PC-3 (cell line): ENCODE measurements around the gene TUBB1. TPM values are rescaled to one million over a fixed set of nuclear protein-coding genes. Genes with fewer than 3 reads are reported as not detected.

Experiments
- ATAC-seq: fragments of 200-7000 bp; cut with Tn5 transposase; 2 replicates; pipeline ENCODE4 v1.9.1; 2020; ENCODE audit warnings: mild to moderate bottlenecking, moderate library complexity
- BruUV-seq: library from RNA; stranded (reverse); fragments of 400-500 nt; replicated peaks from 2 replicates; lab custom pipeline; 2021; lab: Mats Ljungman, UMichigan
- CTCF ChIA-PET: fragments of 300-600 bp; sonication (Branson Sonifier 250); formaldehyde crosslinking; loops from one replicate; lab custom pipeline; 2022; ENCODE audit warnings: antibody characterized with exemption; lab: Charles Lee
- POLR2A ChIA-PET: fragments of 300-600 bp; sonication (Branson Sonifier 250); formaldehyde crosslinking; loops from one replicate; lab custom pipeline; 2022; ENCODE audit warnings: antibody characterized with exemption; ENCODE audit not compliant: unreplicated experiment; lab: Charles Lee
- DNase-seq: peaks from one replicate; pipeline ENCODE4 v3.0.0-alpha.2; 2015
- H2AFZ ChIP-seq: fragments of 300-600 bp; sonication (generic); 2 replicates; pipeline ENCODE4 v1.6.0; 2016; ENCODE audit warnings: antibody characterized with exemption, low read length
- H3F3A ChIP-seq: fragments of 300-600 bp; sonication (generic); one replicate; pipeline ENCODE4 v1.6.0; 2017; ENCODE audit warnings: antibody characterized with exemption, low read length, control low read depth, mild to moderate bottlenecking; ENCODE audit not compliant: unreplicated experiment
- H3K27ac ChIP-seq: fragments of 300-600 bp; sonication (generic); 2 replicates; pipeline ENCODE4 v1.5.1; 2016; ENCODE audit warnings: mild to moderate bottlenecking, low read length
- H3K27me3 ChIP-seq: fragments of 300-600 bp; sonication (generic); 2 replicates; pipeline ENCODE4 v1.6.1; 2016; ENCODE audit warnings: low read length, mixed read lengths
- H3K36me3 ChIP-seq: fragments of 300-600 bp; sonication (generic); 2 replicates; pipeline ENCODE4 v1.6.1; 2016; ENCODE audit warnings: low read depth, mixed run types, low read length, mixed read lengths
- H3K4me1 ChIP-seq: fragments of 300-600 bp; sonication (generic); 2 replicates; pipeline ENCODE4 v1.5.1; 2016; ENCODE audit warnings: low read length; ENCODE audit not compliant: insufficient read depth
- H3K4me2 ChIP-seq: fragments of 300-600 bp; sonication (generic); 2 replicates; pipeline ENCODE4 v1.6.0; 2016; ENCODE audit warnings: low read length
- H3K4me3 ChIP-seq: fragments of 300-600 bp; sonication (generic); 2 replicates; pipeline ENCODE4 v1.5.1; 2016; ENCODE audit warnings: mild to moderate bottlenecking, low read length, mixed read lengths
- H3K79me2 ChIP-seq: fragments of 300-600 bp; sonication (generic); 2 replicates; pipeline ENCODE4 v1.6.1; 2017; ENCODE audit warnings: low read length, mixed read lengths
- H3K9ac ChIP-seq: fragments of 300-600 bp; sonication (generic); 2 replicates; pipeline ENCODE4 v1.6.0; 2016; ENCODE audit warnings: mild to moderate bottlenecking, low read length
- H3K9me2 ChIP-seq: fragments of 300-600 bp; sonication (generic); replicated peaks from 2 replicates; pipeline ENCODE4 v1.6.1; 2016; ENCODE audit warnings: mixed run types, low read length, mixed read lengths
- H3K9me3 ChIP-seq: fragments of 300-600 bp; sonication (generic); 2 replicates; pipeline ENCODE4 v1.6.1; 2016; ENCODE audit warnings: low read length, mixed read lengths
- H4K20me1 ChIP-seq: fragments of 300-600 bp; sonication (generic); 2 replicates; pipeline ENCODE4 v1.6.1; 2016; ENCODE audit warnings: low read length, mixed read lengths
- EZH2 ChIP-seq: fragments of 300-600 bp; sonication (generic); IDR thresholded peaks from one replicate; pipeline ENCODE4 v1.6.1; 2017; ENCODE audit warnings: antibody characterized with exemption, mild to moderate bottlenecking, low read length; ENCODE audit not compliant: unreplicated experiment
- EZH2phosphoT487 ChIP-seq: fragments of 300-600 bp; sonication (generic); IDR thresholded peaks from 2 replicates; pipeline ENCODE4 v1.6.1; 2018; ENCODE audit warnings: mild to moderate bottlenecking, antibody characterized with exemption, low read length, borderline replicate concordance
- intact Hi-C: fragments of 100-400 bp; cut with micrococcal nuclease; formaldehyde crosslinking; loops from 2 replicates; pipeline ENCODE4 v1.9.0; 2023
- total RNA-seq: library from RNA; depleted of rRNA; stranded (reverse); fragments of >200 nt; gene quantifications from 2 replicates; pipeline ENCODE4 v1.2.3, GENCODE V29; 2014
- TF ChIP-seq, protein P1 (sequence below): fragments of 300-600 bp; sonication (generic); conservative IDR thresholded peaks from 2 replicates; pipeline ENCODE4 v1.5.1; 2017; ENCODE audit warnings: antibody characterized with exemption, low read depth, mild to moderate bottlenecking, low read length

The TUBB1 gene
- total RNA-seq, 1 experiment from 2014 or later: not detected

DNA sequence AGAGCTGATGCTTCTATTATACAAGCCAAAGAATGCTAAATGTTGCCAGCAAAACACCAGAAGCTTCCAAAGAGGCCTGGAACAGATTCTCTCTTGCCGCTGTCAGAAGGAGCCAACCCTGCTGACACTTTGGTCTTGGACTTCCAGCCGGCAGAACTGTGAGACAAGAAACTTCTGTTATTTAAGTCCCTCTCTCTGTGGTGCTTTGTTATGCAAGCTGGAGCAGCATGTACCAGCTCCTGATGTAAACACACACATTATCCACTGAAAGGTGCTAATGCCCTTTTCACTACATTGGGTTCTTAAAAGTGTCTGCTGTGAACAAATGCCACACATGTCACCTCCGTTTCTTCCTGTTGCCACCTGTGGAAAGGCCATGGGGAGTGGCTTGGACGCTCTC, 49.3 kb downstream of the TUBB1 start:
- Histone ChIP-seq H3K9me2 (no peaks in the 10 kb centered on the region), H3K4me1 (no peaks in the 10 kb centered on the region), H3K27me3 (peaks cover 64% of the 10 kb centered on the region), H3F3A (no peaks in the 10 kb centered on the region), H3K9me3 (no peaks in the 10 kb centered on the region), H4K20me1 (no peaks in the 10 kb centered on the region), H3K27ac (no peak overlapping the region), H3K79me2 (no peaks in the 10 kb centered on the region), H2AFZ (no peak overlapping the region), H3K4me3 (no peak overlapping the region), H3K4me2 (no peak overlapping the region), H3K9ac (no peak overlapping the region), H3K36me3 (no peaks in the 10 kb centered on the region)
- BruUV-seq: no TSS peak
- TF ChIP-seq, protein P1, sequence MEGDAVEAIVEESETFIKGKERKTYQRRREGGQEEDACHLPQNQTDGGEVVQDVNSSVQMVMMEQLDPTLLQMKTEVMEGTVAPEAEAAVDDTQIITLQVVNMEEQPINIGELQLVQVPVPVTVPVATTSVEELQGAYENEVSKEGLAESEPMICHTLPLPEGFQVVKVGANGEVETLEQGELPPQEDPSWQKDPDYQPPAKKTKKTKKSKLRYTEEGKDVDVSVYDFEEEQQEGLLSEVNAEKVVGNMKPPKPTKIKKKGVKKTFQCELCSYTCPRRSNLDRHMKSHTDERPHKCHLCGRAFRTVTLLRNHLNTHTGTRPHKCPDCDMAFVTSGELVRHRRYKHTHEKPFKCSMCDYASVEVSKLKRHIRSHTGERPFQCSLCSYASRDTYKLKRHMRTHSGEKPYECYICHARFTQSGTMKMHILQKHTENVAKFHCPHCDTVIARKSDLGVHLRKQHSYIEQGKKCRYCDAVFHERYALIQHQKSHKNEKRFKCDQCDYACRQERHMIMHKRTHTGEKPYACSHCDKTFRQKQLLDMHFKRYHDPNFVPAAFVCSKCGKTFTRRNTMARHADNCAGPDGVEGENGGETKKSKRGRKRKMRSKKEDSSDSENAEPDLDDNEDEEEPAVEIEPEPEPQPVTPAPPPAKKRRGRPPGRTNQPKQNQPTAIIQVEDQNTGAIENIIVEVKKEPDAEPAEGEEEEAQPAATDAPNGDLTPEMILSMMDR: no peak
- TF ChIP-seq EZH2 (no peak), EZH2phosphoT487 (no peak)
- POLR2A ChIA-PET: no interaction called here
- DNase-seq: no peak
- intact Hi-C loops: no loop called here
- CTCF ChIA-PET: no interaction called here
- no peak for ATAC-seq

DNA sequence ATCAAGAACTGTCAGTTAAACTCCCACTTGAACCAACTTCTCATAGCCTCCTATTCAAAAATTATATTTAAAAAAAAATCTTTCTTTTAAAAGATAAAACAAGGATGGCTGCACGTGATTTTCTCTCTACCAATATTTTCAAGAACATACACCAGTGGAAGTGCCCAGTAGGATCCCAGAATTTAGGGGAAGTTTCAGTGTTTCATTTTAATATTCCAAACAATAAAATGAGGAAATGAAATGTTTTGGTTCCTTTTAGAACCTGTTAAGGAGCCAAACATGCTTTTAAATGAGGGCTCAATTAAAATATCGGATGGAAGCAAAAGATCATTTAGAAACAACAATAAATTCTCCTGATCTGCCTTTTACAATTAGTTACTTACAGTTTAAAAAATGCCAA, 49.8 kb downstream of the TUBB1 start:
- intact Hi-C loops: no loop called here
- H3K79me2 ChIP-seq: no peaks in the 10 kb centered on the region
- H3K9me2 ChIP-seq: no peaks in the 10 kb centered on the region
- DNase-seq (no peak), ATAC-seq (no peak)
- no peaks in the 10 kb centered on the region for H3K9me3 ChIP-seq
- POLR2A ChIA-PET: no interaction called here
- no peaks in the 10 kb centered on the region for H3F3A ChIP-seq
- H4K20me1 ChIP-seq: no peaks in the 10 kb centered on the region
- peaks cover 59% of the 10 kb centered on the region for H3K27me3 ChIP-seq
- no peak overlapping the region for H3K9ac ChIP-seq
- TF ChIP-seq EZH2phosphoT487 (no peak), EZH2 (no peak)
- TF ChIP-seq, protein P1: no peak
- no peak overlapping the region for H3K27ac ChIP-seq
- no peak overlapping the region for H2AFZ ChIP-seq
- no peaks in the 10 kb centered on the region for H3K36me3 ChIP-seq
- peaks cover 5% of the 10 kb centered on the region for H3K4me1 ChIP-seq
- no peak overlapping the region for H3K4me3 ChIP-seq
- H3K4me2 ChIP-seq: no peak overlapping the region
- CTCF ChIA-PET: no interaction called here
- no TSS peak for BruUV-seq

DNA sequence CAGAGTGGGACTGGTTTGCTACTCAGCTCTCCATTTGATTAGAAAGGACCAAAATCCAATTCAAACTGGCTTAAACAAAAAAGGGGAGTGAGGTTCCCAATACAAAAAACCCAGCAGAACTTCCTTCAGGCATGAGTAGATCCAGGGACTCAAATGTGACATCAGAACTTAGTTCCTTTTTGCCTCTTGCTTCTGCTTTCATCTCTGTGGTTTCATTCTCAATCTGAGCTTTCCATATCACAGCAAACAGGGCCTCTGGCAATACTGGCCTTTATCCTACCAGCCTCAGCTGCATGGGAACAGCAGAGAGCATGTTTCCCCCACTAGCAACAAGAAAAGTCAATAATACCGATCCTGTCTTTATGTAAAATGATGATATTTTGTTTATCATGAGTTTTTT, 52.0 kb downstream of the TUBB1 start:
- Histone ChIP-seq H3K4me2 (no peak overlapping the region), H3K4me1 (peaks cover 16% of the 10 kb centered on the region), H3K27me3 (peaks cover 51% of the 10 kb centered on the region), H3K79me2 (no peaks in the 10 kb centered on the region), H3K4me3 (no peak overlapping the region), H2AFZ (no peak overlapping the region), H3F3A (no peaks in the 10 kb centered on the region), H3K27ac (no peak overlapping the region), H3K9ac (no peak overlapping the region), H3K9me2 (no peaks in the 10 kb centered on the region), H3K9me3 (no peaks in the 10 kb centered on the region), H3K36me3 (no peaks in the 10 kb centered on the region), H4K20me1 (no peaks in the 10 kb centered on the region)
- ChIA-PET CTCF (no interaction called here), POLR2A (interaction anchor here (0.6 kb wide), 1 partner anchor 190 kb away, joined by 4 read pairs; no protein-coding TSS in a partner anchor)
- no TSS peak for BruUV-seq
- ATAC-seq (no peak), DNase-seq (no peak)
- intact Hi-C loops: no loop called here
- TF ChIP-seq EZH2 (no peak), EZH2phosphoT487 (no peak)
- TF ChIP-seq, protein P1: no peak
